ENCODE results near the gene DIPK1C.

- TF ChIP-seq, protein P1, sequence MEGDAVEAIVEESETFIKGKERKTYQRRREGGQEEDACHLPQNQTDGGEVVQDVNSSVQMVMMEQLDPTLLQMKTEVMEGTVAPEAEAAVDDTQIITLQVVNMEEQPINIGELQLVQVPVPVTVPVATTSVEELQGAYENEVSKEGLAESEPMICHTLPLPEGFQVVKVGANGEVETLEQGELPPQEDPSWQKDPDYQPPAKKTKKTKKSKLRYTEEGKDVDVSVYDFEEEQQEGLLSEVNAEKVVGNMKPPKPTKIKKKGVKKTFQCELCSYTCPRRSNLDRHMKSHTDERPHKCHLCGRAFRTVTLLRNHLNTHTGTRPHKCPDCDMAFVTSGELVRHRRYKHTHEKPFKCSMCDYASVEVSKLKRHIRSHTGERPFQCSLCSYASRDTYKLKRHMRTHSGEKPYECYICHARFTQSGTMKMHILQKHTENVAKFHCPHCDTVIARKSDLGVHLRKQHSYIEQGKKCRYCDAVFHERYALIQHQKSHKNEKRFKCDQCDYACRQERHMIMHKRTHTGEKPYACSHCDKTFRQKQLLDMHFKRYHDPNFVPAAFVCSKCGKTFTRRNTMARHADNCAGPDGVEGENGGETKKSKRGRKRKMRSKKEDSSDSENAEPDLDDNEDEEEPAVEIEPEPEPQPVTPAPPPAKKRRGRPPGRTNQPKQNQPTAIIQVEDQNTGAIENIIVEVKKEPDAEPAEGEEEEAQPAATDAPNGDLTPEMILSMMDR (conservative IDR thresholded peaks at IDR 0.05; ENCODE audit: low read depth, low read length): no peak
- TF ChIP-seq USF2 (IDR thresholded peaks at IDR 0.05; ENCODE audit: low read depth, low read length) (no peak), POLR2A (IDR thresholded peaks at IDR 0.05; ENCODE audit: low read depth, low read length) (no peak), FOS (IDR thresholded peaks at IDR 0.05; ENCODE audit: low read depth, low read length) (no peak), NFE2L2 (IDR thresholded peaks at IDR 0.05; ENCODE audit: low read depth, low read length) (no peak), MXI1 (IDR thresholded peaks at IDR 0.05; ENCODE audit: borderline replicate concordance, low read depth, low read length) (no peak)
- TF ChIP-seq, protein P2, sequence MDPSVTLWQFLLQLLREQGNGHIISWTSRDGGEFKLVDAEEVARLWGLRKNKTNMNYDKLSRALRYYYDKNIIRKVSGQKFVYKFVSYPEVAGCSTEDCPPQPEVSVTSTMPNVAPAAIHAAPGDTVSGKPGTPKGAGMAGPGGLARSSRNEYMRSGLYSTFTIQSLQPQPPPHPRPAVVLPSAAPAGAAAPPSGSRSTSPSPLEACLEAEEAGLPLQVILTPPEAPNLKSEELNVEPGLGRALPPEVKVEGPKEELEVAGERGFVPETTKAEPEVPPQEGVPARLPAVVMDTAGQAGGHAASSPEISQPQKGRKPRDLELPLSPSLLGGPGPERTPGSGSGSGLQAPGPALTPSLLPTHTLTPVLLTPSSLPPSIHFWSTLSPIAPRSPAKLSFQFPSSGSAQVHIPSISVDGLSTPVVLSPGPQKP (IDR thresholded peaks at IDR 0.05; ENCODE audit: borderline replicate concordance, low read depth, low read length): no peak
Observed at GRCh38 chr18:74457043-74457724, at the start of gene DIPK1C.

Data from IMR-90 (cell line).